Coronary artery (tissue), 2 donors: ENCODE measurements around the gene TRIM33.
A peak's percentile ranks its signal among the peaks of the same experiment; 100 is the strongest.
"Not testable (repeated sequence)": the region's sequence is repeated elsewhere in the genome, so short reads cannot be mapped to it uniquely, and the experiment has no call there.

Source experiments
- DNase-seq: peaks from one replicate; pipeline ENCODE4 v3.0.0-alpha.2; 2017; ENCODE audit warnings: low spot score
- H3K27ac ChIP-seq, 2 donors: fragments of 200-600 bp; sonication (generic); one replicate each; pipeline ENCODE4 v1.5.1; 2016 to 2019
- H3K4me3 ChIP-seq: fragments of 200-600 bp; sonication (generic); 2 replicates; pipeline ENCODE4 v1.5.1; 2016; ENCODE audit warnings: mild to moderate bottlenecking, moderate library complexity
- TF ChIP-seq, protein P1 (sequence below): fragments of 200-600 bp; sonication (generic); IDR thresholded peaks from one replicate; pipeline ENCODE4 v1.5.1; 2019; ENCODE audit warnings: antibody characterized with exemption

TRIM33 gene

DNA sequence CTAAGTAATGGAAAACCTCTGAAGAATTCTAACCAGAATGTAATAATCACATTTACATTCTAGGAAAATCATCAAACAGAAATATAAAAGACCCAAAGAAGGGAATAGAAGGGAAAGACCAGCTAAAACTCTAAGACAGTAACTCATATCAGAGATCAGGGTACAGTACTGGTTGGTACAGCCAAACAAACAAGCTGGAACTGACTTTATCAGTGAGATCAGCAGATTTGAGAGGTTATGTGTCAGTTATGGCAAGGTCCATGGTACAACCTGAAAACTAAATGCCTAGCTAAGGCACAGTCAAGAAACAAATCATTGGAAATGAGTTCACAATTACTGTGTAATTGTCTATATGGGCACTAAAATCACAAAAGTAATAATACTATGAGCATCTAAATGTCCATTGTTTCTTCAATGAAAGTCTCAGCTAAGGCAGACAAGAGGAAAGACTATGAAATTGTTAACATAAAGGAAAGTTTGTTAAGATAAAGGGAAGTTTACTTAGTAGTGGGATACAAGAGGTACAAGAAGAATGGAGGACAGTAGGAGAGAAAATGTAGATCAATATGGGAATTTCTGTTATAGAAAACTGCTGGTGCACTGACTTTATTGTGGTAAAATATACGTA lies 75.8 kb downstream of the TRIM33 start:
- Histone ChIP-seq H3K4me3 (no peak overlapping the region), H3K27ac (no peak overlapping the region)
- TF ChIP-seq, protein P1, sequence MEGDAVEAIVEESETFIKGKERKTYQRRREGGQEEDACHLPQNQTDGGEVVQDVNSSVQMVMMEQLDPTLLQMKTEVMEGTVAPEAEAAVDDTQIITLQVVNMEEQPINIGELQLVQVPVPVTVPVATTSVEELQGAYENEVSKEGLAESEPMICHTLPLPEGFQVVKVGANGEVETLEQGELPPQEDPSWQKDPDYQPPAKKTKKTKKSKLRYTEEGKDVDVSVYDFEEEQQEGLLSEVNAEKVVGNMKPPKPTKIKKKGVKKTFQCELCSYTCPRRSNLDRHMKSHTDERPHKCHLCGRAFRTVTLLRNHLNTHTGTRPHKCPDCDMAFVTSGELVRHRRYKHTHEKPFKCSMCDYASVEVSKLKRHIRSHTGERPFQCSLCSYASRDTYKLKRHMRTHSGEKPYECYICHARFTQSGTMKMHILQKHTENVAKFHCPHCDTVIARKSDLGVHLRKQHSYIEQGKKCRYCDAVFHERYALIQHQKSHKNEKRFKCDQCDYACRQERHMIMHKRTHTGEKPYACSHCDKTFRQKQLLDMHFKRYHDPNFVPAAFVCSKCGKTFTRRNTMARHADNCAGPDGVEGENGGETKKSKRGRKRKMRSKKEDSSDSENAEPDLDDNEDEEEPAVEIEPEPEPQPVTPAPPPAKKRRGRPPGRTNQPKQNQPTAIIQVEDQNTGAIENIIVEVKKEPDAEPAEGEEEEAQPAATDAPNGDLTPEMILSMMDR, result no peak
- DNase-seq, result no peak

DNA sequence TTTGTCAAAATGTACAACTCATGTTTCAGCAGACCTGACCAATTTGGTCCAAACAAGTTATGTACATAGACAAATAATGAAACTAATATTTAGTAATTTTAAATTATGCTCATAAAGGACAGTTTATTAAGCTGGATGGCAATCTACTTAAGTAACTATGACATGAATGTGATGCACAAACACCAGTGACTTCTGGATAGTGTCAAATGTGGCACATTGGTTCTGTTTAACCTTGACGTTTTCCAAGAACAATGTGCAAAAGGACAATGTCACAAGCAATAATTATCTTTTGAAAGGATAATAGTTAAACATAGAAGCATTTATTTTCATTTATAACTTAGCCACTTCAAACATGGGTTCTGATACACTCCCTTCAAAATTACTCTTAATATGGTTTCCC lies 80.0 kb downstream of the TRIM33 start:
- no peak overlapping the region for H3K27ac ChIP-seq
- TF ChIP-seq, protein P1, result no peak
- DNase-seq, result no peak
- no peak overlapping the region for H3K4me3 ChIP-seq

DNA sequence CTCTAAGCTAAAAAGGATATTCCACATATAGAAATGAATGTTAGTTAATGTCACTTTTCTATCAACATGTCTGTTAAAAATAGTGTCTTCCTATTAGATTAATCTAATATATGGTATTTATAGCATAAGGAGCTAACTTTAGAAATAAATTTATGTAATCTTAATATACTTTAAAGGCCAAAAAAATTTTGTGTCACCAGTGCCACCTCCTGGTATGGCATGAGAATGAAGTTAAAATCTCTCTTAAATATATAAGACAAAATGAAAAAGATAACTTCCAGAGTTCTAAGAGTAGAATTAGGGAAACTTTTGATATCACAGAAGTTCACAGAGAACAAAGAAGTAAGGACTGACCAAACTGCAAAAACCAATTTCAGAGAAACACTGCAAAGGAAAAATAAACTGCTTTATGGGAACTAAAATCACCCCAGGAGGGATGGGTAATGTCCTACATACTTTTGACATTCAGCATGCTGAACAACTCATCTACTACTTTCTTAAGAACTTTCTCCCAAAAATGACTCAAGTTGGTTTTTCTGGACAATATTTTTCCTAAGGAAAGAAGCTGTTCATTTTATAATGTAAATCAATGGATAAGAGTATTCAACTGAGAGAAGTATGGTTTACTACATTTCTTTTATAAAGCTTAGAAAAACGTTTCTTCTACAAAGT lies 82.8 kb downstream of the TRIM33 start:
- Histone ChIP-seq H3K4me3 (no peak overlapping the region), H3K27ac (no peak overlapping the region)
- TF ChIP-seq, protein P1, result peak; percentile 14
- DNase-seq, result no peak

DNA sequence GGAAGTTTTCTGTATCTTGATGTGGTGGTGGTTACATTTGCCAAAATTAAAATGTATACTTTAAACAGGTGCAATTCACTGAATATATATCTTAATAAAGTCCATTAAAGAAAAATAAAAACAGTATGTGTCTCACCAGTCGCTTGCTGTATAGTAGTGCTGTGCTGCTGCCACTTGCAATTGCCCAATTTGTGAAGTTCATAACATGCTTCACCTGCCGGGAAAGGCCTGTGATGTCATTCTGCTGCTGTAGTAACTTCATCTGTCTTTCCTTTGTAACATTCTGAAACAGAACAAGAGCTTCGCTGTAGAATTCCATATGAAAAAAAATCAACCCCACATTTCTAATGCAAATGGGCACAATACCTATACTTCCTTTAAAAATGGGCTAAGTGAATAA lies 83.4 kb downstream of the TRIM33 start:
- TF ChIP-seq, protein P1, result no peak
- no peak overlapping the region for H3K27ac ChIP-seq
- no peak overlapping the region for H3K4me3 ChIP-seq
- no peak for DNase-seq

DNA sequence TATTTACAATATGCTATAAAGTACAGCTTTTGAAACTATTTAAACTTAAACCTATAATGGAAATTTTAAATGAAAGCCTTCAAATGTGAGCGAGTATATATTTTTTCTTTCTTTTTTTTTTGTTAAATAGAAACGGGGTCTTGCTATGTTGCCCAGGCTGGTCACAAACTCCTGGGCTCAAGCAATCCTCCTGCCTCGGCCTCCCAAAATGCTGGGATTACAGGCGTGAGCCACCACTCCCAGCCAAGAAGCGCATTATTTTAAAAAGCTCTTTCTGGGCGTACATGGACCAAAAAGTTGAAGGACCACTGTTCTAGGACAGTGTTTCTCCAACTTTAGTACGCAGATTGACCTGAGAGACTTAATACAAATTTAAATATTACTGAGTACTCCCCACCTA lies 87.5 kb downstream of the TRIM33 start:
- Histone ChIP-seq H3K4me3 (no peak overlapping the region), H3K27ac (no peak overlapping the region)
- TF ChIP-seq, protein P1, result no peak
- DNase-seq, result no peak

DNA sequence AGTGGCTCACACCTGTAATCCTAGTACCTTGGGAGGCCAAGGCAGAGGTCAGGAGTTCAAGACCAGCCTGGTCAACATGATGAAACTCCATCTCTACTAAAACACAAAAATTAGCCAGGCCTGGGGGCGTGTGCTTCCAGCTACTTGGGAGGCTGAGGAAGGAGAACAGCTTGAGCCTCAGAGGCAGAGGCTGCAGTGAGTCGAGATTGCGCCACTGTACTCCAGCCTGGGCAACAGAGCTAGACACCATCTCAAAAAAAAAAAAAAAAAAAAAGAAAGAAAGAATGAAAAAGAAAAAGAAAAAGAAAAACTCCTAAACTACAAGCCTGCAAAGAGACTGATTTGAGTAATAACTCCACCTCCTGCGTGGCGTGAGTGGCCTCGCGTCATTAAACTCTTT lies 92.1 kb downstream of the TRIM33 start:
- not testable (repeated sequence) for H3K4me3 ChIP-seq, DNase-seq, H3K27ac ChIP-seq

DNA sequence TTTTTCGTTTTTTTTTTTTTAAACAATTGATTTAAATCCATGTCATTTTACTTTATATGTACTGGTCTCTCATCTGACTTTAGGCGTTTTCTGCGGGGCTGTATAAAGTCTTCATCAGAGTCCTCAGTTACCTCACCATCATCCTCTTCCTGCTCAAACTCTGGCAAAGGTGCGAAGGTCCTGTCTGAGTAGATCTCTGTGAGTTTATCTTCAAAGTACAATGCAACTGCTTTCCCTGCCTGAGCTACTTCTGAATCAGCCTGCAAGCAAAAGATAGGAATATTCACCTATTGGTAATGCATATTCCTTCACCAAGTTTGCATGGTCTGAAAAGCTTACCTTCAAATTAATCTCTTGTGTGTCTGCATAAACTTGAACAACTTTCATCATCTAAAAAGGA lies 113.4 kb downstream of the TRIM33 start:
- DNase-seq, result no peak
- Histone ChIP-seq H3K27ac (no peak overlapping the region), H3K4me3 (no peak overlapping the region)
- TF ChIP-seq, protein P1, result no peak
